Activated CD8-positive, alpha-beta memory T cell treated with anti-CD3 and anti-CD28 coated beads, Interleukin-2, amount 50 U/mL, for 48 hours (primary cell): ENCODE measurements around the gene RSPH9.

ENCODE experiments used
- DNase-seq: peaks from one replicate; pipeline ENCODE4 v3.0.0-alpha.2; 2020

The RSPH9 gene

DNA sequence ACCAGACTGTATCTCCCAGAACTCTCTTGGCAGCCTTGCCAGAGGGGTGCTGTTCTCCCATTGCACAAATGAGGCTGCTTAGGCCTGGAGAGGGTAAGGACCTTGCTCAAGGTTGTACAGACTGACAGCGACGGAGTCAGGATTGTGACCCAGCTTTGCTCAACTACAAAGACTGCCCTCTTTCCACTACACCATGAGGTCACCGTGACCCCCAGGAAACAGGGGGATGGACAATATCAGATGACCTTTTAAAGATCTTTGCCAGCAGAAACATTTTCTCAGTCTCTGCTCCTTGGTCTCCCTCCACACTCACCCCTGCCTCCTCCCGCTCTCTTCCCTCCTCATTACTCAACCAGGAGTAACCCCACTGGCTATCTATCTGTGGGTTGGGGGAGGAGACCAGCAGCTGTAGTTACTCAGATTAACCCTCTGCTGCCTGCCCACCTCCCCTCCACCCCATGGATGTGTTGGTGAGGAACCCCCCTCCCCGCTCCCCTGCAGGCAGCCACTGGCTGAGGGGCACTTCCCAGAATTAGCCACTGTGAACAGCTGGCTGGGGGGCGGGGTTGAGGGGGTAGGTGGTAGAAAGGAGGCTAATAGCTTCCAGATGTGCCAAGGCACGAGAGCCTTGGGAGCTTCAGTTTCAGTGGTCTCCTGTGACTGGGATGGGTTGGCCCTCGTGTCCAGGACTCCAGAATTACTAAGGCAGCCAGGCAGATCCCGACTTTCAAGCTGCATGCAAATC, 69.6 kb downstream of the RSPH9 start:
- DNase-seq, result no peak

DNA sequence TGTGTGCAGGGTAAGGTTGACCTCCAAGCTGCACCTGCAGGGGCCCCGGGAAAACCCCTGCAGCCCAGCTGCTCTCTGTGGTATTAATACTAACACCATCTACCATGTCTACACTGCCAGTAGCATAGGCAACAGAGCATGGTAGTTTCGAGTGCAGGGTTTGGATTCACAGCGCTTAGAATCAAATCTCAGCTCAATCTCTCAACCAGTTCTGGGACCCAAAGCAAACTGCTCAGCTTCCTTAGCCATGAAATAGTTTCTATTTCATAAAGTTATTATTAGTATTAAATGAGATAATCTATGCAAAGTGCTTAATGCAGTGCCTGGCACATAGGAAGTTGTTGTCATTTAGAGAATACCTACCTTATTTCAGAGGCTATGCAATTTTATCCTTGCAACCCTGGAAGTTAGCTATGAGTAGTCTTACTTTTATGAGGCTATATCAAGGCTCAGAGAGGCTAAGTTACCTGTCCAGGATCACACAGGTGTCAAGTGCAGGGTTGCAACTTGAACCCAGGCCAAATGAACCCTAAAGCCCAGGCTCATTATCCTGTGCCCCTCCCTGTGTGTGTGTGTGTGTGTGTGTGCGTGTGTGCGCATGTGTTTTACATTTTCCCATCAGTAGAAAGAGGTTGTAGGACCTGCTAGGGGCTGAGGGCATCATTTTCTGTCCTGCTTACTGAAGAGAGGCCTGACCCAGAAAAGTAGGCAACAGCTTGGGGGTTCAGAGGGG, 70.4 kb downstream of the RSPH9 start:
- DNase-seq, result no peak

DNA sequence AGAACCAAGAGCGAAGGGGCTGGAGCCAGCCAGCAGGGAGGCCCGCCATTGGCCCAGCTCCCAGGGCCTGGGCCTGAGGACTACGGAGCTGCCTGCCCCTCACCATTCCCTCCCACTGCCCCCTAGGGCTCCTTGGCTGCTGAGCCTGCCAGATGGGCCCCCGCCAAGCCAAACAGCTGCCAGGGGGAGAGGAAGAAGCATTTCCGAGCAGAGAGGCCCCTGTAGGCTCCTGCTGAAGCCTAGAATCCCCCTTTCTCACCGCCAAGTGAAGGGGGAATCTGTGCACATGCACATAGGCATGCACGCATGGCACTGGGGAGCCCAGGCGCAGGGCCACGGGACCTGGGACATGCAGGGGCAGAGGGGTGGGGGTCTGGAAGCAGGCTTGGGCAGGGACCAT, 71.3 kb downstream of the RSPH9 start:
- DNase-seq, result no peak

DNA sequence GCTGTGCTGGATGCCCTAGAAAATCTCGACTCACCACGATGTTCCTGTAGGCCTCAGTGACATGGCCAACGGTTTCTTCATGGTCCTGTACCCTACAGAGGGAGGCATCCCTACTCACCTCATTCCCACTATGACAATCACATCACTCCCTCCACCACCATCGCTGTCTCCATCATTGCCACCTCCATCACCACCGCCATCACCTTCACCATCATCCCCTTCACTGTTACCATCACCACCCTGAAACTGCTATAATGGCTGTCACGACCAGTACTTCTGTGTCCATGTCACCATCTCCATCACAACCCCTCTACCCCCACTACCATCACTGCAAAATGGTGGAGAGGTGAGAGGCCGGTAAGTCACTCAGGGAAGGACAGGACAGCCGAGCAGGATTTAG, 72.6 kb downstream of the RSPH9 start:
- DNase-seq, result no peak

DNA sequence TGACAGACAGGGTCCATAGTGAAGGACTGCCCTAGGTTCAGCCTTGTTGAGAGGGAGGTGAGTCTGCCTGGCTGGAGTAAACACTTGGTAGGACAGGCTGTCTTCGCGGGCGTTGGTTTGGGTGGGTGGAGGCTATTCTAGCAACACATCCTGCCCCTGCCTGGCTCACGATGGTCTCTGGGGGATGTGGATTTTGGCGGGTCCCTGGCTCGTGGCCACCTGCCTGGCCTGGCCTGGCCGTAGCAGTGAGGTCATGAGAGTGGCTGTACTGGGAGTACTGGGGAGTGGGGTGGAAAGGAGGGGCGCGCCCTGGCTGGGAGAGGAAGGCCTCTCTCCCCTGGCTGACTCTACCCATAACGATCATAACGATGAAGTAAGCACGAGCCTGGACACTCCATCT, 73.0 kb downstream of the RSPH9 start:
- DNase-seq, result no peak

DNA sequence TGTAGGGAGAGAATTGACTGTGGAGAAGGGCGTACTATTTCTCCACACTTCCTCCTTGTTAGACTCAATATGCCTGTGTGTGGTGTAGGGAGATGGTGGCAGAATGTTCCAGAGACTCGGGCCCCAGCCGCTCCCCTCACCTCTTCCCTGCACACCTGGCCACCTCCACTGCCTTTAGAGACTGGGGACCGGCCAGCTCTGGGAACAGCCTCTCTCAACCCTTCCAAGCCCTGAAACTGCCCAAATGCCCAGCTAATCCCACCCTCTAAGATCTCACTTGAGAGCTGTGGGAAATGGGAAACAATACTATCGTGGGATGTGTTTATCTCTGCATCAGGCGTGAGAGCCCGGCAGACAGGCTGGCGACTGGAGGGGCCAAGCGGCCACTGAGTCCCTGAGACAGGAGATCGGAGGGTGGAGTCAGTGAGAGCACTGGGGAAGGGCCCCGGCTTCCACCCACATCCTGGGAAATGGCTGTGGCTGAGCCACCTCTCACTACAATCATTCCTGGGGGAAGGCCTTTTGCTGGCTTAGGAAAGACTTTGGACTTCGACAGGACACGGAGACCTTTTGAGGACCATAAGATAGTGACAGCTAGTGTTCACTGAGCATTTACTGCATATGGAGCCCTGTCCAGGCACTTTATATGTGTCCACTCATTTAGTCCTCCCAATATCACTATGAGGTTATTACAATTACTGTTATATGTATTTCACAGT, 73.7 kb downstream of the RSPH9 start:
- no peak for DNase-seq

DNA sequence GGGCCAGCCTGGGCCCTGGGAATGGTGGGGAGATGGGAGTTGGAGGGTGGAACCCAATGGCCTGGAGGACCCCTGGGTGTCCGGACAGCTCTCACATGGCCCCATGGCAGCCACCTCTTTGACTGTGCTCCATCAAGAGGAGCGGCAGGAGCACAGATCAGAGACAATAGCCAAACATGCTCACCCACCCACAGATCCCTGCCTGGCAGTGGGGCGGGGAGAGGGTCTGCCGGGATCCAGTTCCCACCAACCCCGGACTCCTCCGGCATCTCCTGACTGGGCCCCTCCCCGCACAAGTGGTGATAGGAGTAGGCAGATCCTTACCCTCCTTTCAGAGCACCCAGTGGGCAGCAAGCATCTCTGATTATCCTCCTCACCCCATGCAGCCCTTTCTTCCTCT, 74.7 kb downstream of the RSPH9 start:
- no peak for DNase-seq

DNA sequence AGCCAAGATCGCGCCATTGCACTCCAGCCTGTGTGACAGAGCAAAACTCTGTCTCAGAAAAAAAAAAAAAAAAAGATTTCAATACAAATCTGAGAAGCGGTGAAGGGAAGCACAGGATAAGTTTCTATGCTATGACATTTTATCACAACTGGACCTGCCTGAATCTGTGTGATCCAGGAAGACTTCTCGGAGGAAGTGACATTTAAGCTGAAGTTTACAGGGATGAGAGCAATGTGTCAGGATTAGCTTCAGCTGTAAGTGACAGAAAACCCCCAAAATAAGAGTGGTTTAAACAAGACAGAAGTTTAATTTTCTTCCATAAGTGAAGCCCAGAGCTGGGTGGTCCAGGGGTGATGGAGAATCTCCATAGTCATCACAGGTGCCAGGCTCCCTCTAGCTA, 76.2 kb downstream of the RSPH9 start:
- DNase-seq, result no peak
